ENCODE measurements around the gene UPK3B. TPM values are rescaled to one million over a fixed set of nuclear protein-coding genes. Genes with fewer than 3 reads are reported as not detected.
"Not testable (repeated sequence)": the region's sequence is repeated elsewhere in the genome, so short reads cannot be mapped to it uniquely, and the experiment has no call there.

The UPK3B gene
- total RNA-seq, 1 donor from 2014 or later: 0.64 TPM

DNA sequence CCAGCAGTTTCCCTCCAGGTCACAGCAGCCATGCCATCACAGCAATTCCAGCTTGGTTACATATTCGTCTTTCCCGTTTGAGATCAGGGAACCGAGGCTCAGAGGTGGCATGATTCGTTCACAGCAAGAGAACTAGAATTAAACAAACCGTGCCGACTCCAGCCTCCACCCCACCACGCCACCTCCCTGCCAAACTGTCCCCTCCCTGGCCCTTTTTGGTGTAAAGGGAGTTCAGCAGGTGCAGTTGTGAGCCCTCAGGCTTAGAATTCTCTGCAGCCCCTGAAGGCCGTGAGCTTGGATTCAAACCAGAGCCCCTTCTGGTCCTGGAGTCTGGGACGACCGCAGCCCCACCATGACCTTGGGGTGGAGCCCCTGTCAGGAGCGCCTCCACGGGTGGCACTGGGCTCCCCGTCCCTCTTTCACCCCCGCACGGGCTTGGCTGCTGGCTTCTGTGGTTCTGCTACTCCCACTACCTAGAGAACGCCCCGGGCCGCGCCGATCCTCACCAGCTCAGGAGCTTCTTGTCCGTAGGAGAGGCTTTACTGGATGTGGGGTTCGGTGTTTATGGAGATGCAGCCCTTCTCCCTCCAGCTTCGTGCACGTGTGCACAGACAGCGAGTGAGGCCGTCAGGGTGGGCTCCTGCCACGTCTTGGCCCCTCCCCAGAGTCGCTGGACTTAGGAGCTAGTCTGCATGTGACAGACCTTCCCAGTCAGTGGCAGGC is 11.0 kb upstream of the UPK3B start:
- H3K4me1 Mint-ChIP-seq (ENCODE audit: low read depth, unreplicated experiment); H3K27ac Mint-ChIP-seq (ENCODE audit: unreplicated experiment); H3K36me3 Mint-ChIP-seq (ENCODE audit: low read depth, unreplicated experiment): not testable (repeated sequence)

DNA sequence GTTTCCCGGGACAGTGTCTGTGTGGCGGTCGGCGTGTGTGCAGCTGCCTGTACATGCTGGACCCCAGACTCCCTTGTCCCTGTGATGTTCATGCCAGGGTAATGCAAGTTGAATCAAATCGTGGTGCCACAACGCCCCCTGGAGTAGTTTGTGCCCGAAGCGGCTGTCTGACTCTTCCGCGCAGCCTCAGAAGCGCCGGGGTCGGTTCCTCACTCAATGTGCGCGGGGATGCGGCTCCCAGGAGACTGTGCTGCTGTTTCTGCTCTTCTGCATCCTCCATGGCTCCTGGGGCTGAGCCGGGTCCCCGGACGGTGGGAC is 10.5 kb upstream of the UPK3B start:
- H3K79me2 ChIP-seq (ENCODE audit: insufficient read depth, low read length); H3K4me3 ChIP-seq (ENCODE audit: insufficient read depth, low read depth, low read length); H3K4me2 ChIP-seq (ENCODE audit: low read length); H3K27ac Mint-ChIP-seq (ENCODE audit: unreplicated experiment); H4K20me1 ChIP-seq (ENCODE audit: insufficient read depth, low read length); DNase-seq (ENCODE audit: low read depth); H3K9ac ChIP-seq (ENCODE audit: low read length); H3K36me3 Mint-ChIP-seq (ENCODE audit: low read depth, unreplicated experiment); H3K27me3 ChIP-seq (ENCODE audit: insufficient read depth, low read length); H3K27me3 Mint-ChIP-seq (ENCODE audit: low read depth, unreplicated experiment); H3K27ac ChIP-seq (ENCODE audit: low read depth, low read length); H3K4me1 Mint-ChIP-seq (ENCODE audit: low read depth, unreplicated experiment); H3K4me3 Mint-ChIP-seq (ENCODE audit: unreplicated experiment); FAIRE-seq; H3K4me1 ChIP-seq (ENCODE audit: insufficient read depth, low read length); H3K36me3 ChIP-seq (ENCODE audit: insufficient read depth, low read length); H3K9me3 ChIP-seq (ENCODE audit: insufficient read depth, low read depth, low read length); H3K9me3 Mint-ChIP-seq (ENCODE audit: unreplicated experiment); H2AFZ ChIP-seq (ENCODE audit: low read depth, low read length): not testable (repeated sequence)

More for the DNA sequence above, 11.0 kb upstream of the UPK3B start:
- H3K9me3 ChIP-seq (ENCODE audit: insufficient read depth, low read depth, low read length); DNase-seq (ENCODE audit: low read depth); H2AFZ ChIP-seq (ENCODE audit: low read depth, low read length); FAIRE-seq; H3K27ac ChIP-seq (ENCODE audit: low read depth, low read length); H3K27me3 Mint-ChIP-seq (ENCODE audit: low read depth, unreplicated experiment); H3K4me2 ChIP-seq (ENCODE audit: low read length); H3K9me3 Mint-ChIP-seq (ENCODE audit: unreplicated experiment); H3K9ac ChIP-seq (ENCODE audit: low read length); H4K20me1 ChIP-seq (ENCODE audit: insufficient read depth, low read length); H3K4me3 ChIP-seq (ENCODE audit: insufficient read depth, low read depth, low read length); H3K4me1 ChIP-seq (ENCODE audit: insufficient read depth, low read length); H3K27me3 ChIP-seq (ENCODE audit: insufficient read depth, low read length); H3K36me3 ChIP-seq (ENCODE audit: insufficient read depth, low read length); H3K79me2 ChIP-seq (ENCODE audit: insufficient read depth, low read length); H3K4me3 Mint-ChIP-seq (ENCODE audit: unreplicated experiment): not testable (repeated sequence)

DNA sequence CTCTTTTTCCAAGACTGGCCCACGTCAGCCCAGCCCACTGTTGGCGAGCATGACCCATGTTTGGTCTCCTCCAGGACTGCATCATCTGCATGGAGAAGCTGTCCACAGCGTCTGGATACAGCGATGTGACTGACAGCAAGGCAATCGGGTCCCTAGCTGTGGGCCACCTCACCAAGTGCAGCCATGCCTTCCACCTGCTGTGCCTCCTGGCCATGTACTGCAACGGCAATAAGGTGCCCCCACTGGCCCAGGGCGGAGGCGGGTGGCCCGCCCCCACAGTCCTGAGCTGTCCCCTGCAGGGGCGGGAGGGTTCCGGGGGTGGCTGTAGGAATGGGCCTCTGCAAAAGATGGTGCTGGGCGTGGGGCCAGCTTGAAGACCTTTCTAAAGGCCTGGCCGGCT is 8.1 kb upstream of the UPK3B start:
- not testable (repeated sequence) for DNase-seq (ENCODE audit: low read depth)

DNA sequence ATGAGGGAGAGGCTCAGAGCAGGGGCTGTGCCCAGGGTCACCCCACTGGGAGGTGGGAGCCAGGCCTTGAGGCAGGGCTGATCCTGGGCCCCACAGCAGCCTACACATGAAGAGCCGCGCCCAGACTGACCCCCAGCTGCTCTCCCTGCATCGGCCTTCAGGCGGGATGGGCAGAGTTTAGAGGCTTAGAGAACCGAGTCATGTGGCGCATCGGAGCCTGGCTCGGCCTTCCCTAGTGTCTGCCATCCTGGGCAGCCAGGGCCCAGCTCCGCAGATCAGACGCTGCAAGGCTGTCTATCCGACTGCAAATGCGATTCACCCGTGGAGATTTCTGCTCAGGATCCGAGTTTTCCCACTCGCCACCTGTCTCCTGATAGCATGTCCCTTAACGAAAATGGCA is 7.5 kb upstream of the UPK3B start:
- not testable (repeated sequence) for H3K9me3 ChIP-seq (ENCODE audit: insufficient read depth, low read depth, low read length); DNase-seq (ENCODE audit: low read depth); H3K4me1 Mint-ChIP-seq (ENCODE audit: low read depth, unreplicated experiment); H3K4me1 ChIP-seq (ENCODE audit: insufficient read depth, low read length); H3K36me3 Mint-ChIP-seq (ENCODE audit: low read depth, unreplicated experiment); H3K27me3 Mint-ChIP-seq (ENCODE audit: low read depth, unreplicated experiment); H3K27ac ChIP-seq (ENCODE audit: low read depth, low read length); H3K4me3 ChIP-seq (ENCODE audit: insufficient read depth, low read depth, low read length); H3K4me3 Mint-ChIP-seq (ENCODE audit: unreplicated experiment); H3K27me3 ChIP-seq (ENCODE audit: insufficient read depth, low read length); H3K4me2 ChIP-seq (ENCODE audit: low read length); H4K20me1 ChIP-seq (ENCODE audit: insufficient read depth, low read length); H2AFZ ChIP-seq (ENCODE audit: low read depth, low read length); H3K27ac Mint-ChIP-seq (ENCODE audit: unreplicated experiment); FAIRE-seq; H3K36me3 ChIP-seq (ENCODE audit: insufficient read depth, low read length); H3K79me2 ChIP-seq (ENCODE audit: insufficient read depth, low read length); H3K9me3 Mint-ChIP-seq (ENCODE audit: unreplicated experiment); H3K9ac ChIP-seq (ENCODE audit: low read length)

More for the DNA sequence above, 8.1 kb upstream of the UPK3B start:
- H3K9ac ChIP-seq (ENCODE audit: low read length); H3K36me3 Mint-ChIP-seq (ENCODE audit: low read depth, unreplicated experiment); FAIRE-seq; H3K36me3 ChIP-seq (ENCODE audit: insufficient read depth, low read length); H2AFZ ChIP-seq (ENCODE audit: low read depth, low read length); H3K27me3 Mint-ChIP-seq (ENCODE audit: low read depth, unreplicated experiment); H3K4me3 Mint-ChIP-seq (ENCODE audit: unreplicated experiment); H3K79me2 ChIP-seq (ENCODE audit: insufficient read depth, low read length); H3K27me3 ChIP-seq (ENCODE audit: insufficient read depth, low read length); H3K4me1 Mint-ChIP-seq (ENCODE audit: low read depth, unreplicated experiment); H3K9me3 Mint-ChIP-seq (ENCODE audit: unreplicated experiment); H3K9me3 ChIP-seq (ENCODE audit: insufficient read depth, low read depth, low read length); H3K27ac Mint-ChIP-seq (ENCODE audit: unreplicated experiment); H3K27ac ChIP-seq (ENCODE audit: low read depth, low read length); H3K4me2 ChIP-seq (ENCODE audit: low read length); H4K20me1 ChIP-seq (ENCODE audit: insufficient read depth, low read length); H3K4me1 ChIP-seq (ENCODE audit: insufficient read depth, low read length); H3K4me3 ChIP-seq (ENCODE audit: insufficient read depth, low read depth, low read length): not testable (repeated sequence)

DNA sequence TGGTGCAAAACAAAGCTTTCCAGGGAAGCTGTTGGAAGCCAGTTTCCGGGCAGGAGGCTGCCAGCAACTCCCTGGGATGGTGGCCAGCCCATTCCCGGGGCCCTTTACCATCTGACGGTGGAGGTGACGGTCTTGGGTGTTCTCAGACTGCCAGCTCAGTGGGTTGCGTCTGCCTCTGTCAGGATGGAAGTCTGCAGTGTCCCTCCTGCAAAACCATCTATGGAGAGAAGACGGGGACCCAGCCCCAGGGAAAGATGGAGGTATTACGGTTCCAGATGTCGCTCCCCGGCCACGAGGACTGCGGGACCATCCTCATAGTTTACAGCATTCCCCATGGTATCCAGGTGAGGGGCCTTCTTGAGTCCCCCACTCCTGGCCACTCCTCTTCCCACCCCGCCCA is 7.1 kb upstream of the UPK3B start:
- not testable (repeated sequence) for FAIRE-seq; H3K27ac Mint-ChIP-seq (ENCODE audit: unreplicated experiment); H3K36me3 ChIP-seq (ENCODE audit: insufficient read depth, low read length); H3K27me3 ChIP-seq (ENCODE audit: insufficient read depth, low read length); H3K4me2 ChIP-seq (ENCODE audit: low read length); H3K27ac ChIP-seq (ENCODE audit: low read depth, low read length); H3K9ac ChIP-seq (ENCODE audit: low read length); DNase-seq (ENCODE audit: low read depth); H3K36me3 Mint-ChIP-seq (ENCODE audit: low read depth, unreplicated experiment); H3K4me3 ChIP-seq (ENCODE audit: insufficient read depth, low read depth, low read length); H3K9me3 ChIP-seq (ENCODE audit: insufficient read depth, low read depth, low read length); H3K4me3 Mint-ChIP-seq (ENCODE audit: unreplicated experiment); H4K20me1 ChIP-seq (ENCODE audit: insufficient read depth, low read length); H3K79me2 ChIP-seq (ENCODE audit: insufficient read depth, low read length); H2AFZ ChIP-seq (ENCODE audit: low read depth, low read length); H3K9me3 Mint-ChIP-seq (ENCODE audit: unreplicated experiment); H3K4me1 ChIP-seq (ENCODE audit: insufficient read depth, low read length); H3K27me3 Mint-ChIP-seq (ENCODE audit: low read depth, unreplicated experiment)
- H3K4me1 Mint-ChIP-seq (ENCODE audit: low read depth, unreplicated experiment): peaks cover 11% of the 10 kb centered on the region

DNA sequence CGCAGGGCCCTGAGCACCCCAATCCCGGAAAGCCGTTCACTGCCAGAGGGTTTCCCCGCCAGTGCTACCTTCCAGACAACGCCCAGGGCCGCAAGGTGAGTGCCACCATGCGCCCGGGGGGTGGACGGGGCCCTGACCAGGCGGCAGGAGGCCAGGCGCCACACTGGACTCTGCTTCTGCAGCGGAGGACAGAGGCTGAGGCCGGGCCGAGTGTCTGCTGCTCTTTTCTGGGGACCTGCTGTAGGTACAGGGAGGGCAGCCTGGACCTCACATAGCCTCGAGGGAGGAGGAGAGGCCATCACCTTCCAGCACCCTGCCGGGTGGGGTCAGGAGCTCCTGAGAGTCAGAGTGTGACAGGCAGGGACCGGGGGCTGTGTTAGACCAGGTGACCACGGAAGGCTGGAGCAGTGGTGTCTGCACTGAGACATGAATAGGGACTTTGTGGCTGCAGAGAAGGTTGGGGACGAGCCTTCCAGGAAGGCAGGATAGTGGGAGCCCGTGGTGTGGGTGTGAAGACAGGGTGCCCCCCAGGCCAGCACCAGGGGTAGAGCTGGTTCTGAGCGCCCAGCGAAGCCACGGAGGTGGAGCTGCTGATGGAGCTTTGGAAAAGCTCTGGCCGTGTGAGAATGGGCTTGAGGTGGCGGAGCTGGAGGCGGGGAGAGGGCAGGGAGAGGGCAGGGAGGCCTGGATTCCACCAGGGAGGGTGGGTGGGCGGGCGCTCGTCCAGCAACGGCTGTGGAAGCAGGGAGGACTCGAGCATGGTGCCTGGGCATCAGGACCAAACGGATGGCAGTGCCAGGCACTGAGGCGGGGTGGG is 5.8 kb upstream of the UPK3B start:
- H3K9me3 ChIP-seq (ENCODE audit: insufficient read depth, low read depth, low read length); H3K9me3 Mint-ChIP-seq (ENCODE audit: unreplicated experiment); H3K4me2 ChIP-seq (ENCODE audit: low read length); H3K36me3 Mint-ChIP-seq (ENCODE audit: low read depth, unreplicated experiment); DNase-seq (ENCODE audit: low read depth); FAIRE-seq; H3K27me3 ChIP-seq (ENCODE audit: insufficient read depth, low read length); H3K27me3 Mint-ChIP-seq (ENCODE audit: low read depth, unreplicated experiment); H3K9ac ChIP-seq (ENCODE audit: low read length); H3K79me2 ChIP-seq (ENCODE audit: insufficient read depth, low read length); H3K4me1 ChIP-seq (ENCODE audit: insufficient read depth, low read length); H2AFZ ChIP-seq (ENCODE audit: low read depth, low read length); H3K4me3 ChIP-seq (ENCODE audit: insufficient read depth, low read depth, low read length); H4K20me1 ChIP-seq (ENCODE audit: insufficient read depth, low read length); H3K4me3 Mint-ChIP-seq (ENCODE audit: unreplicated experiment); H3K36me3 ChIP-seq (ENCODE audit: insufficient read depth, low read length); H3K27ac ChIP-seq (ENCODE audit: low read depth, low read length): not testable (repeated sequence)
- peak overlapping the region; percentile 2 for H3K27ac Mint-ChIP-seq (ENCODE audit: unreplicated experiment)
- peaks cover 11% of the 10 kb centered on the region for H3K4me1 Mint-ChIP-seq (ENCODE audit: low read depth, unreplicated experiment)

Measured in astrocyte (in vitro differentiated cells and primary cell).